Hepatic stellate cell (primary cell): ENCODE results near the gene IGLL1.
"Not testable (repeated sequence)": the region's sequence is repeated elsewhere in the genome, so short reads cannot be mapped to it uniquely, and the experiment has no call there.

Source experiments
- DNase-seq: peaks from one replicate; pipeline ENCODE4 v3.0.0; 2011; ENCODE audit warnings: low spot score

Gene IGLL1

GRCh38 chr22:23562186-23562585 lies 17.9 kb downstream of the IGLL1 start:
- no peak for DNase-seq

- not testable (repeated sequence) for DNase-seq
These were observed 19.0 kb downstream of the IGLL1 start for GRCh38 chr22:23561025-23561510.

- not testable (repeated sequence) for DNase-seq
These were observed 19.9 kb downstream of the IGLL1 start for GRCh38 chr22:23560215-23560614.

DNA sequence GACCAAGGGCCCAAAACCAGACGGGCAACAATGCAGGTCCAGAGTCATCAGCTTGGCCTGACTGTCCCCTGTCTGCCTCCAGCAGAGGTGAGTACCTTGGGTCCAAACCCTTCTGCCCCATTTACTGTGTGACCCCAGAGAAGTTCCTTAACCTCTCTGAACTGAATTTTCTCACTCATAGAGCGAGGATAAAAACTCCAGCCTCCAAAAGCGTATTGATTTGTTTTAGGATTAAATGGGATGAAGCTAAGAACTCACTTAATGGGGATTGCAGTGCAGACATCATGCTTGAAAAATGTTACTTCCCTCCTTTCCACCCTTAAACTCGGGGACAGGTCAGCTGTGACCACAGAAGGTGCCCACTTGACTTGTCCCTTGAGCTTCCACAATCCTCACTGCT lies 22.6 kb downstream of the IGLL1 start:
- no peak for DNase-seq

DNA sequence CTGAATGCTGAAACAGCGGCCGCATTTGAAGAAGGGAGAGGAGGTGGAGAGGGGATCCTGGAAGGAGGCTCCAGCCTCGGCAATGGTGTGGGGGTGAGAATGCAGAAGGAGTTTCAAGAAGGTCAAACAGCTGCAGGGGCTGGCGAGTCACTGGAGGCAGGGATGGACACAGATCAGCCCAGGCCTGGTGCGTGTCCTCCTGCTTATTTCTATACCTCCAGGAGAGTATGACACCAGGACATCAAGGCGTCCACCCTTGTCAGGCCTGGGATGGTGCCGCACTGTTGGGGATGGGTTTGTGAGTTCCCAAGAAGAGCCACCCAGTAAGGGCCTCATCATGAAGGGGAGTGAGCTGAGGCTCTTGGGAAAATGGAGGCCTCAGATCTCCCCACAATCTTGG lies 23.1 kb downstream of the IGLL1 start:
- DNase-seq = no peak

GRCh38 chr22:23556026-23556620 lies 24.0 kb downstream of the IGLL1 start:
- no peak for DNase-seq

GRCh38 chr22:23555118-23555517 lies 25.0 kb downstream of the IGLL1 start:
- DNase-seq = no peak

DNA sequence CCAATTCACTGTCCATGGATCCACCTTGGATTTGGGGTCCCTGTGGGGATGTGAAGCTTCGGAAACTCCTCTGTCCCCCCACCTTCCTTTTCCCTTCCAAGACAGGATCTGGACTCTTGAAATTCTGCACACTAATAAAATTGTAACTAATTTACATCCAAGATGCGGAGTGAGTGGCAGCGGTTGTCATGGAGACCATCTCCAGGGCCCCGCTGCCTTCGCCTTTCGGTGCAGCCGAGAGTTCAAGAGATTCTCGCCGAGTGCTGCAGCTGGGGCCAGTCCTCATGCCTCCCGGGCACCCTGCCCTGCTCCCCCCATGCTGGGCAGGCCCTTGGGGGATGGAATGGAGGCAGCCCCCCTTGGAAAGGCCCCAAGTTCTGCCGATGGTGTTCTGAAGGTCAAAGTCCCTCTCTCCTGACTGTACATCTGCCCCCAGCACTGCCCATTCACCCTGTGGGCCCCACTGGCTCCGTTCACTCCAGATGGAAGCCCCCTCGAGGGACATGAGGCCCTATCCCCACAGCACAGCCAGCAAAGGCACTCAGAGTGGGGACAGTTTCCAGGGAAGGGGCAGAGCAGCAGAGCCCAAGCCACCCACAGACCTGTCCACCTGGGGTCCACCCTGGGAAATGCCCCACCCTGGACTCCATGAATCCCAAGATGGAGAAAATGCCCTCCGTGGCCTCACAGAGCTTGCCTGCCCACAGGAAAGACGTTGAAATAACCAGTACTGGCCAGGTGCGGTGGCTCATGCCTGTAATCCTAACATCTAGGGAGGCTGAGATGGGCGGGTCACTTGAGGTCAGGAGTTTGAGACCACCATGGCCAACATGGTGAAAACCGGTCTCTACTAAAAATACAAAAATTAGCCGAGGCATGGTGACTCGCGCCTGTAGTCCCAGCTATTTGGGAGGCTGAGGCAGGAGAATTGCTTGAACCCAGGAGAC lies 25.9 kb downstream of the IGLL1 start:
- no peak for DNase-seq

DNA sequence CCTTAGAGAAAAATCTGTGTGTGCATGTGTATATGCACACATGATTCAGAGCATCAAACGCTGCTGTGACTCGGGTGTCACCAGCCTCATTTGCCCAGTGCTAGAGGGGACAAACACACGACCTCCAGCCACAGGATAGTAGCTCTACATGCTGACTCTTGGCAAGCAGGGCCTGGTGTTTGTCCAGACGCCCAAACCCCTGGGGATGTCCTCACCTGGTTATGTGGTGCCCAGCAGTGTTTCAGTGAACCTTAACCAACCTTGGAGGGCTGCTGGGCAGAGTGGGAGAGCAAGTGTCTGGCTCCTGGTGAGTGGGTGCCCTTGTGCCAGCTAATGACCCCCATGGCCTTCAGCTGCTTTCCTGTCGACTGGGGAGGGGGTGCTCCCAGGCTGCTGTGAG lies 26.7 kb downstream of the IGLL1 start:
- DNase-seq = no peak

GRCh38 chr22:23552573-23552972 lies 27.5 kb downstream of the IGLL1 start:
- DNase-seq = no peak

- DNase-seq = no peak
These were observed 28.7 kb downstream of the IGLL1 start for GRCh38 chr22:23551385-23551784.

GRCh38 chr22:23550049-23550650 lies 29.9 kb downstream of the IGLL1 start:
- no peak for DNase-seq

DNA sequence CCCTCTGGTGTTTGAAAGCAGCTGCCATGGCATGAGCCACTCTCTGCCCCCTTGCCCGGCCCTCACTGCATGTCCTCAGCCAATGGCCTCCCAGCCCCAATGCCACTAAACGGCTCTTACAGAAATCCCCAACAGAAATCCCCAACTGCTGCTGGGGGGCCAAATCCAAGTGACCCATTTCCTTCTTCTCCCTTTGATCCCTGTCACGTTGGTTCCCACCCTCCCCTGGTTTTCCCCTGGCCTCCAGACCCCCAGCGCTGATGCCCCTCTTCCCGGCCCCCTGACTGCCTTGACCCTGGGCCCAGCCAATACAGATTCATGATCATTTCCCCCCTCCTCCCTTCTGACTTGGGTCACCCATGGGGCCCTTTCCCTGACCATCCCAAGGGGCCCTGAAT lies 30.9 kb downstream of the IGLL1 start:
- DNase-seq = no peak

- no peak for DNase-seq
These were observed 31.4 kb downstream of the IGLL1 start for GRCh38 chr22:23548501-23549197.

DNA sequence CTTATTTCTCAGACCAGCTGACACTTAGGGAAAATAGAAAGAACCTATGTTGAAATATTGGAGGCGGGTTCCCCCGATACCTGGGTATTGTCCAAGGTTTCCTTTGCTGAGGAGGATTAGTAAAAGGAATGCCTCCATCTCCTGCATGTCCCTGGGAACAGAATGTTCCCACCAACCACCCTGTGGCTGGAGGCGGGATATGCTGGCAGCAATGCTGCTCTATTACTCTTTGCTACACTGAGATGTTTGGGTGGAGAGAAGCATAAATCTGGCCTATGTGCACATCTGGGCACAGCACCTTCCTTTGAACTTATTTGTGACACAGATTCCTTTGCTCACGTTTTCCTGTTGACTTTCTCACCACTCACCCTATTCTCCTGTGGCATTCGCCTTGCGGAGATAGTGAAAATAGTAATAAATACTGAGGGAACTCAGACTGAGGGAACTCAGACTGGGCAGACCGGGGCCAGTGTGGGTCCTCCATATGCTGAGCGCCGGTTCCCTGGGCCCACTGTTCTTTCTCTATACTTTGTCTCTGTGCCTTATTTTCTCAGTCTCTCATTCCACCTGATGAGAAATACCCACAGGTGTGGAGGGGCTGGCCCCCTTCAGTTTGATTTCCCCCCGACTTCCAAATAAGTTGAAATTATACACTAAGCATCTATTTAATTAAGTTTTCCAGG lies 32.1 kb downstream of the IGLL1 start:
- no peak for DNase-seq

GRCh38 chr22:23547382-23547781 lies 32.7 kb downstream of the IGLL1 start:
- not testable (repeated sequence) for DNase-seq

DNA sequence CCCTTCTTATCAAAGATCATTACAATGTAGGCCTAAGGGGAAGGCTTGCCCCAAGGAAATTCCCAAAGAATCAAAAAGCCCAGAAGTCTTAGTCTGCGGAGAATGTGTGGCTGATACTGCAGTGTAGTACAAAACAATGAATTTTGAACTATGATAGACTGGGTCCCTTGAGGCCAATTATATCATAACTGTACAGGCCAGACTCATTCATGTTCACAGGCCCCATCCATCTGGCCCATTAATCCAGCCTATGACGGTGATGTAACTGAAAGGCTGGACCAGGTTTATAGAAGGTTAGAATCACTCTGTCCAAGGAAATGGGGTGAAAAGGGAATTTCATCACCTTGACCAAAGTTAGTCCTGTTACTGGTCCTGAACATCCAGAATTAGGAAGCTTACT lies 35.2 kb downstream of the IGLL1 start:
- no peak for DNase-seq

DNA sequence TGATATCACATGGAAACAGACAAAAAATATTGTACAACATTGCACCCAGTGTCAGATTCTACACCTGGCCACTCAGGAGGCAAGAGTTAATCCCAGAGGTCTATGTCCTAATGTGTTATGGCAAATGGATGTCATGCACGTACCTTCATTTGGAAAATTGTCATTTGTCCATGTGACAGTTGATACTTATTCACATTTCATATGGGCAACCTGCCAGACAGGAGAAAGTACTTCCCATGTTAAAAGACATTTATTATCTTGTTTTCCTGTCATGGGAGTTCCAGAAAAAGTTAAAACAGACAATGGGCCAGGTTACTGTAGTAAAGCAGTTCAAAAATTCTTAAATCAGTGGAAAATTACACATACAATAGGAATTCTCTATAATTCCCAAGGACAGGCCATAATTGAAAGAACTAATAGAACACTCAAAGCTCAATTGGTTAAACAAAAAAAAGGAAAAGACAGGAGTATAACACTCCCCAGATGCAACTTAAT lies 36.5 kb downstream of the IGLL1 start:
- DNase-seq = not testable (repeated sequence)

- no peak for DNase-seq
These were observed 37.2 kb downstream of the IGLL1 start for GRCh38 chr22:23542933-23543332.

GRCh38 chr22:23542391-23542790 lies 37.7 kb downstream of the IGLL1 start:
- not testable (repeated sequence) for DNase-seq

DNA sequence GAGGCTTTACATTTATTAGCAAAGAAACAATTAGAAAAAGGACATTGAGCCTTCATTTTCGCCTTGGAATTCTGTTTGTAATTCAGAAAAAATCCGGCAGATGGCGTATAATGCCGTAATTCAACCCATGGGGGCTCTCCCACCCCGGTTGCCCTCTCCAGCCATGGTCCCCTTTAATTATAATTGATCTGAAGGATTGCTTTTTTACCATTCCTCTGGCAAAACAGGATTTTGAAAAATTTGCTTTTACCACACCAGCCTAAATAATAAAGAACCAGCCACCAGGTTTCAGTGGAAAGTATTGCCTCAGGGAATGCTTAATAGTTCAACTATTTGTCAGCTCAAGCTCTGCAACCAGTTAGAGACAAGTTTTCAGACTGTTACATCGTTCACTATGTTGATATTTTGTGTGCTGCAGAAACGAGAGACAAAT lies 38.2 kb downstream of the IGLL1 start:
- DNase-seq = not testable (repeated sequence)
